ENCODE data around the gene ZBTB7C.

ZBTB7C gene

GRCh38 chr18:48164116-48164515 is 245.1 kb downstream of the ZBTB7C start:
- no peaks in the 10 kb centered on the region for H3K79me2 ChIP-seq (ENCODE audit: insufficient read depth, low read length)
- H3K4me2 ChIP-seq (ENCODE audit: insufficient read depth, low read length): no peak overlapping the region
- H3K9ac ChIP-seq (ENCODE audit: low read depth, low read length): no peak overlapping the region
- peaks cover 37% of the 10 kb centered on the region for H3K27me3 ChIP-seq (ENCODE audit: insufficient read depth, low read length, poor library complexity)
- ATAC-seq (ENCODE audit: insufficient read depth, low read depth) (no peak), DNase-seq (no peak)
- H2AFZ ChIP-seq (ENCODE audit: low read depth, low read length): no peak overlapping the region
- peaks cover 12% of the 10 kb centered on the region for H3K4me1 ChIP-seq (ENCODE audit: insufficient read depth, low read length)
- H3K4me3 ChIP-seq (ENCODE audit: low read depth in 1 of 2, low read length in 2 of 2): no peak overlapping the region
- no peaks in the 10 kb centered on the region for H3K9me3 ChIP-seq (ENCODE audit: insufficient read depth, low read length, severe bottlenecking)
- peaks cover 11% of the 10 kb centered on the region; the same call in 1 of the 2 replicates for H4K20me1 ChIP-seq (ENCODE audit: insufficient read depth, low read length)
- no peak overlapping the region for H3K27ac ChIP-seq (ENCODE audit: low read length)
- TF ChIP-seq CTCF (IDR thresholded peaks at IDR 0.05; ENCODE audit: borderline replicate concordance, extremely low read depth, low read length, poor library complexity, severe bottlenecking): no peak
- no peak for TF ChIP-seq EZH2 (IDR thresholded peaks at IDR 0.05; ENCODE audit: borderline replicate concordance, low read depth, low read length, severe bottlenecking)
- H3K36me3 ChIP-seq (ENCODE audit: insufficient read depth, low read length): no peaks in the 10 kb centered on the region

GRCh38 chr18:48163738-48164115 is 245.5 kb downstream of the ZBTB7C start:
- Histone ChIP-seq H4K20me1 (ENCODE audit: insufficient read depth, low read length) (peaks cover 9% of the 10 kb centered on the region; the same call in 1 of the 2 replicates), H3K27me3 (ENCODE audit: insufficient read depth, low read length, poor library complexity) (peaks cover 37% of the 10 kb centered on the region), H3K4me3 (ENCODE audit: low read depth in 1 of 2, low read length in 2 of 2) (no peak overlapping the region), H3K9ac (ENCODE audit: low read depth, low read length) (no peak overlapping the region), H2AFZ (ENCODE audit: low read depth, low read length) (no peak overlapping the region), H3K4me1 (ENCODE audit: insufficient read depth, low read length) (peaks cover 12% of the 10 kb centered on the region), H3K79me2 (ENCODE audit: insufficient read depth, low read length) (no peaks in the 10 kb centered on the region), H3K27ac (ENCODE audit: low read length) (no peak overlapping the region), H3K9me3 (ENCODE audit: insufficient read depth, low read length, severe bottlenecking) (no peaks in the 10 kb centered on the region), H3K36me3 (ENCODE audit: insufficient read depth, low read length) (no peaks in the 10 kb centered on the region), H3K4me2 (ENCODE audit: insufficient read depth, low read length) (no peak overlapping the region)
- TF ChIP-seq CTCF (IDR thresholded peaks at IDR 0.05; ENCODE audit: borderline replicate concordance, extremely low read depth, low read length, poor library complexity, severe bottlenecking): no peak
- no peak for TF ChIP-seq EZH2 (IDR thresholded peaks at IDR 0.05; ENCODE audit: borderline replicate concordance, low read depth, low read length, severe bottlenecking)
- ATAC-seq (ENCODE audit: insufficient read depth, low read depth) (no peak), DNase-seq (no peak)

GRCh38 chr18:48162956-48163737 is 246.0 kb downstream of the ZBTB7C start:
- H3K4me2 ChIP-seq (ENCODE audit: insufficient read depth, low read length): no peak overlapping the region
- peaks cover 37% of the 10 kb centered on the region for H3K27me3 ChIP-seq (ENCODE audit: insufficient read depth, low read length, poor library complexity)
- no peaks in the 10 kb centered on the region for H3K79me2 ChIP-seq (ENCODE audit: insufficient read depth, low read length)
- peaks cover 8% of the 10 kb centered on the region; the same call in 1 of the 2 replicates for H4K20me1 ChIP-seq (ENCODE audit: insufficient read depth, low read length)
- no peak overlapping the region for H3K27ac ChIP-seq (ENCODE audit: low read length)
- H3K9ac ChIP-seq (ENCODE audit: low read depth, low read length): no peak overlapping the region
- TF ChIP-seq CTCF (IDR thresholded peaks at IDR 0.05; ENCODE audit: borderline replicate concordance, extremely low read depth, low read length, poor library complexity, severe bottlenecking): no peak
- no peak for TF ChIP-seq EZH2 (IDR thresholded peaks at IDR 0.05; ENCODE audit: borderline replicate concordance, low read depth, low read length, severe bottlenecking)
- no peak for DNase-seq
- no peaks in the 10 kb centered on the region for H3K9me3 ChIP-seq (ENCODE audit: insufficient read depth, low read length, severe bottlenecking)
- no peak for ATAC-seq (ENCODE audit: insufficient read depth, low read depth)
- peaks cover 12% of the 10 kb centered on the region for H3K4me1 ChIP-seq (ENCODE audit: insufficient read depth, low read length)
- no peak overlapping the region for H2AFZ ChIP-seq (ENCODE audit: low read depth, low read length)
- H3K36me3 ChIP-seq (ENCODE audit: insufficient read depth, low read length): no peaks in the 10 kb centered on the region
- H3K4me3 ChIP-seq (ENCODE audit: low read depth in 1 of 2, low read length in 2 of 2): no peak overlapping the region
